HG02588 (cell line): ENCODE data around the gene OR5AN1.
A peak's percentile ranks its signal among the peaks of the same experiment; 100 is the strongest.
"Not testable (repeated sequence)": the region's sequence is repeated elsewhere in the genome, so short reads cannot be mapped to it uniquely, and the experiment has no call there.

Source experiments
- ATAC-seq: cut with Tn5 transposase; IDR thresholded peaks from one replicate; pipeline ENCODE4 v1.9.1; 2021; ENCODE audit warnings: mild to moderate bottlenecking, moderate library complexity; ENCODE audit not compliant: unreplicated experiment

Gene OR5AN1

GRCh38 chr11:59358595-59358994, at the start of gene OR5AN1:
Gene OR5AN1, plus strand, starts transcription at chr11:59358895. Its CDS starts 5,564 bp downstream, at chr11:59364459.
- no peak for ATAC-seq

- ATAC-seq = no peak
Observed at GRCh38 chr11:59335001-59335400, 23.7 kb upstream of the OR5AN1 start.

- ATAC-seq = no peak
Observed at GRCh38 chr11:59336176-59336575, 22.5 kb upstream of the OR5AN1 start.

- no peak for ATAC-seq
Observed at GRCh38 chr11:59336931-59337330, 21.8 kb upstream of the OR5AN1 start.

- not testable (repeated sequence) for ATAC-seq
Observed at GRCh38 chr11:59349657-59350056, 9.0 kb upstream of the OR5AN1 start.

GRCh38 chr11:59355226-59355625, 3.5 kb upstream of the OR5AN1 start:
- ATAC-seq = no peak

GRCh38 chr11:59356561-59356960, 2.1 kb upstream of the OR5AN1 start:
- no peak for ATAC-seq

GRCh38 chr11:59358020-59358419, 675 bp upstream of the OR5AN1 start:
- ATAC-seq = no peak

GRCh38 chr11:59365232-59366018, 6.7 kb downstream of the OR5AN1 start:
- no peak for ATAC-seq

GRCh38 chr11:59368238-59369022, 9.7 kb downstream of the OR5AN1 start:
- ATAC-seq = no peak

- not testable (repeated sequence) for ATAC-seq
Observed at GRCh38 chr11:59372324-59372723, 13.6 kb downstream of the OR5AN1 start.

GRCh38 chr11:59380263-59381059, 21.8 kb downstream of the OR5AN1 start:
- peak; percentile 97 for ATAC-seq

- ATAC-seq = no peak
Observed at GRCh38 chr11:59394186-59394585, 35.5 kb downstream of the OR5AN1 start.

- ATAC-seq = no peak
Observed at GRCh38 chr11:59400461-59401261, 42.0 kb downstream of the OR5AN1 start.

- ATAC-seq = no peak
Observed at GRCh38 chr11:59401262-59401552, 42.5 kb downstream of the OR5AN1 start.

- no peak for ATAC-seq
Observed at GRCh38 chr11:59403546-59403945, 44.9 kb downstream of the OR5AN1 start.

GRCh38 chr11:59413646-59414045, 55.0 kb downstream of the OR5AN1 start:
- ATAC-seq = no peak

- ATAC-seq = no peak
Observed at GRCh38 chr11:59415111-59415510, 56.4 kb downstream of the OR5AN1 start.

GRCh38 chr11:59416613-59417012, 57.9 kb downstream of the OR5AN1 start:
- no peak for ATAC-seq

GRCh38 chr11:59417023-59417422, 58.3 kb downstream of the OR5AN1 start:
- ATAC-seq = no peak

- no peak for ATAC-seq
Observed at GRCh38 chr11:59418156-59418555, 59.5 kb downstream of the OR5AN1 start.
